ENCODE measurements around the gene HFM1.
"Not testable (repeated sequence)": the region's sequence is repeated elsewhere in the genome, so short reads cannot be mapped to it uniquely, and the experiment has no call there.

- not testable (repeated sequence) for TF ChIP-seq CTCF, POLR2A (IDR thresholded peaks at IDR 0.05)
Observed at GRCh38 chr1:91372230-91372629, 32.4 kb downstream of the HFM1 start.

All from body of pancreas (tissue), 4 donors.